NCI-H2196 treated with DMSO at 0.1 percent for 48 hours (cell line): ENCODE results near the gene DNAH2.

ENCODE experiments used
- DNase-seq: peaks from one replicate; lab custom pipeline; 2025; ENCODE audit not compliant: unreplicated experiment; lab: John Stamatoyannopoulos, UW

Gene DNAH2

DNA sequence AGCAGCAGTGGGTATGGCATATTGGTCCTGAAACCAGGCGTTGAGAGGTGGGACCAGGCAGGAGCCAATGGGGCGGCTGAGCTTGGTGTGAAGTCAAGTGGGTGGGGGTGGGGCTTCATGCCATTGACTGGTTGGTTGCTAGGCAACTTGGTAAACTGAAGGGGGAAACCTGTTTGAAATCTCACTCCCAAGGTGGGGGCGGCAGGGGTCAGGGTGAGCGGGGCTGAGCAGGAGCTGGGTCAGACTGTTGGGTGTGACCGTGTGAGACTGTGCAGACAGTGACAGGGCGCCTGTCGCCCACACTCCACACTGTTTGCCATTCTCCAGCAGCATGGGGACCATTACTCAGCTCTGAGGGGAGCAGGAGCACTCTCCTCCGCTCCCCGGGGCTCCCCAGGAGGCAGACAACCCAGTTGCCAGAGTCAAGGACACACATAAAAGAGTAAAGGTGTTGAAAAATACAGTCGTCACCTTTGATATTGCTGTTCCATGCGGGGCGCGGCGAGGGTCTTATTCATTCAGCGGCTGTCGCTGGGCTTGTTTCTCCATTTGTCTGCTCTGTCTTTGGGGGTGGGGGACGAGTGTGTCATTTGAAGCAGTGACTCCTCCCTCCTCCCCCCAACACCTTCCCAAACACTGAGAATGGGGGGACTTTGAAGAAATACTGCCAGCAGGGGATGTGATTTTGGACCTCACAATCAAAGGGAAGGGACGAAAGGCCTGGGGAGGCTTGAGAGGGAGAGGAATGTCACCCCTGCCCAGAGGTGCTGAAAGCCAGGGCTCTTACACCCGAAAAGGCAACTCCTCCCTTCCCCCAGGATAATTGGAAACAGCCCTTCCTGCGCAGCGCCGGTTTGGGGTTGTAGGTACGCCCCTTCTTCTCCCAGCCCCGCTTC, 13.7 kb upstream of the DNAH2 start:
- DNase-seq = peak; percentile 49

DNA sequence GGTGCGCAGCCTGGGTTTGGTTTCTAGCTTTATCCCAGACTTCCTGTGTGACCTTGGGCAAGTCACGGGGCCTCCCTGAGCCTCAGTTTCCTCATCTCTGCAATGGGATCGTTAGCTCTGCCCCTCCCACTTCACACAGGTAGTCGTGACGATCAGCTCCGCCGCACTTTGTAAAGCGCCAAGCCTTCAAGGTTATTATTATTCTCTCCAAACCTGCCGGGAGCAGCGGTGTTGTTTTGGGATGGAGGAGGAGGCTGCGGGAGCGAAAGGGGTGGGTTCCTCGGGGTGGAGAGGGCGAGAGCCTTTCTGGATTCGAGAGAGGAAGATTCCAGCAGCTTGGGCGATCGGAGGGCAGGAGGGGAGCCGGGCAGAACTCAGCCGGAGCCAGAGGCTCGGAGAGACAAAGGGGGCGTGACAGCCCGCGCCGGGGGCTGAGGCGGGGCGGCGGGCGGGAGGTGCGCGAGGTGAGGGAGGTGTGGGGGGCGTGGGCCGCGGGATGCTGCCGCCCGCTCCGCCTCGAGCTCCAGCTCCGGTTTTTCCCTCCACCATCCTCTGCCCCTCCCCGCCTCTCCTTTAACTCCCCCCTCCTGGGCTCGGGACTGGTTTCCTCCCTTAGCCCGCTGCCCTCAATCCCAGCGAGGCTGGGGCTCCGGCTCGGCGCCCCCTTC, 12.8 kb upstream of the DNAH2 start, which contains the start of gene EFNB3:
EFNB3 (plus strand) TSS at position 602 of the 668 bp plus-strand sequence. CDS start 397 bp downstream, outside the sequence.
- peak; percentile 8 for DNase-seq

DNA sequence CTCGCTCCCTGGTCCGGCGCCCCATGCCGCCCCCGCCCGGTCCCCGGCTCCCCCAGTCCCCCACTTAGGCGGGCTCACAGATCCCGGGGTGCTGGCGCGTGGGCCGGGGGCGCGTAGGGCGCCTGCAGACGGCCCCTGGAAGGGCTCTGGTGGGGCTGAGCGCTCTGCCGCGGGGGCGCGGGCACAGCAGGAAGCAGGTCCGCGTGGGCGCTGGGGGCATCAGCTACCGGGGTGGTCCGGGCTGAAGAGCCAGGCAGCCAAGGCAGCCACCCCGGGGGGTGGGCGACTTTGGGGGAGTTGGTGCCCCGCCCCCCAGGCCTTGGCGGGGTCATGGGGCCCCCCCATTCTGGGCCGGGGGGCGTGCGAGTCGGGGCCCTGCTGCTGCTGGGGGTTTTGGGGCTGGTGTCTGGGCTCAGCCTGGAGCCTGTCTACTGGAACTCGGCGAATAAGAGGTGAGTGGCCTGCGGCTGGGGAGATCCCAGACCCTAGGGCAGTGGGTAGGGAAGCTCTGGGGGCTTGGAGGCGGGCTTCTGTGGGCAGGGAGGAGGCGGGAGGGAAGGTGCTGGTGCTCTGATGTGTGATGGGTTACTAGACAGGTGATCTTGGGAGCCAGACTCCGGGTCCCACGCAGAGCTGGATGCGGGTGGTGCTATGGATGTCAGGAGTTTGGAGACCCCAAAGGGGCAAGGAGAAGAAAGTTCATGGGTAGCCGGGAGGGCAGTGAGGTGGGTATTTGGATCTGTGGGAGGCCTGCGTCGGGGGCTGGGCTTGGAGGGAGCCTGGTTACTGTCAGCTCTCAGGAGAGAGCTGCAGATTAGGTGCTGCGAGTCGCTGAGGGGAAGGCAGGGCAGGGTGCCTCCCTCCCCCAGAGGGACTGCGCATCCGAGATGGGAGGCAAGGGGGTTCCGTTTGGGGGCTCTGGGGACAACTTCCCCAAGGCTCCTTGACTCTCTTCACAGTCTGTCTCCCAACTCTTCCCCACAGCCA, 12.0 kb upstream of the DNAH2 start:
- DNase-seq = no peak

DNA sequence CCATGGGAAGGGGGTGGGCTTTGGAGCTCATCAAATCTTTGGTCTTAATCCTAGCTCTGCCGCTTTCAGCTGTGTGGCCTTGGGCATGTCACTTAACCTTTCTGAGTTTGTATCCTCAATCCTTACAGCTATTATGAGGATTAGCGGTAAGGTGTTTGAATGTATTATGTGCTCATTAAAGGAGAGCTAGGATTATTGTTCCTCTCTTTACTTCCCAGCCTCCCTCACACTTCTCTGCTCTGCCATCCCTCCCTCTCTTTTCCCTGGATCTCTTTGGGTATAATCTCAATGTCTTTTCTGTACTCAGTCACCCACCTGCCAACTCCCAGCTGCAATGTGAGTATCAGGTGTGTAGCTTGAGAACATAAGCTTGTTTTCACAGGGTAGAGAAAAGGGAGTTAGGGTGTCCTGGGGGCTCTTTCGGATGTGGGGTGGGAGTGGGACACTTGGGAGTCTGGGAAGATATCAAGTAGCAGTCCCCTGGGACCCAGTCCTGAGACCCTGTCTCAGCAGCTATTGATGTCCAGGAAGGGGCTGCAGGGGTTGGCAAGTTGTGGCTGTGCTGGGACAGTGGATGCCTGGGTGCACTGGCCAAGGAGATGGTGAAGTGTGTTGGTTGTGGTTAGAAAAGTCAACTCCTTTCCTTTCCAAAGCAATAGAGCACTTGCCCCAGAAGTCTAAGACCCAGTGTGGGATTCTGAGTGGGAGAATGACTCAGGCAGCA, 10.8 kb upstream of the DNAH2 start:
- no peak for DNase-seq

DNA sequence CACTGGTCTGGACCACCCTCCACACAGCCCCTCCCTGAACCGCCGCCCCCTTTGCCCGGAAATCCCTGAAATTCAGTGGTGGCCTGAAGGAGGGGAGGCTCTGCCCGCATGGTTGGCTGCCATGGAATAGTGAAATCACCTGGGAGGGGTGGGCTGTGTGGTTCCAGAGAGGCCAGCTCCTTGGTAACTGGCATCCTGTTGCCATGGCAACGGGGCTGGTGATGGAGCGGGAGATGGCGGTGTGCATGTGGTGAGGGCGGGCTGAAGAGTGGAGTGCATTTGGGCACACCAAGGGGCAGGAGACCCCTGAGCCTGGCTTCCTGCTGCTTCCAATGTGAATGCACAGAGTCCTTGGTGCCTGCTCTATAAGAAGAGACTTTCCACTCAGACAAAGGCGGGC, 10.1 kb upstream of the DNAH2 start:
- DNase-seq = no peak

DNA sequence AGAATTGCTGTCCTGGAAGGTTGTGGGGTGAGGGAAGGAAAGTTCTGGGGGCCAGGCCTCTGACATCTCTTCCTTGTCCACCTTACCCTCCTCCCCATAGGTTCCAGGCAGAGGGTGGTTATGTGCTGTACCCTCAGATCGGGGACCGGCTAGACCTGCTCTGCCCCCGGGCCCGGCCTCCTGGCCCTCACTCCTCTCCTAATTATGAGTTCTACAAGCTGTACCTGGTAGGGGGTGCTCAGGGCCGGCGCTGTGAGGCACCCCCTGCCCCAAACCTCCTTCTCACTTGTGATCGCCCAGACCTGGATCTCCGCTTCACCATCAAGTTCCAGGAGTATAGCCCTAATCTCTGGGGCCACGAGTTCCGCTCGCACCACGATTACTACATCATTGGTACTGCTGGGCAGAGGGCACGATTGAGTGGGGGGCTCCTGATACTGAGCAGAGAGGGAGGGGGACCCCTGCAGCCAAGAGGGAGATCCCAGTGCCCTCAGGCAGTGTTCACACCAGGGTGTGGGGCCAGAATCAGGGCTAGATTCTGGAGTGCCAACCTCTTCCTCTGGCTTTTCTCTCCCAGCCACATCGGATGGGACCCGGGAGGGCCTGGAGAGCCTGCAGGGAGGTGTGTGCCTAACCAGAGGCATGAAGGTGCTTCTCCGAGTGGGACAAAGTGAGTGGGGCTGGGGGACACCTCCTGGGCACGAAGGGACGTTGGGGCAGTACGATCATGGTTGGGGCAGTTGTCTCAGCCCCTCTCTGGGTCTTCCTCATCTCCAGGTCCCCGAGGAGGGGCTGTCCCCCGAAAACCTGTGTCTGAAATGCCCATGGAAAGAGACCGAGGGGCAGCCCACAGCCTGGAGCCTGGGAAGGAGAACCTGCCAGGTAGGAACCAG, 9.4 kb upstream of the DNAH2 start:
- DNase-seq = no peak

DNA sequence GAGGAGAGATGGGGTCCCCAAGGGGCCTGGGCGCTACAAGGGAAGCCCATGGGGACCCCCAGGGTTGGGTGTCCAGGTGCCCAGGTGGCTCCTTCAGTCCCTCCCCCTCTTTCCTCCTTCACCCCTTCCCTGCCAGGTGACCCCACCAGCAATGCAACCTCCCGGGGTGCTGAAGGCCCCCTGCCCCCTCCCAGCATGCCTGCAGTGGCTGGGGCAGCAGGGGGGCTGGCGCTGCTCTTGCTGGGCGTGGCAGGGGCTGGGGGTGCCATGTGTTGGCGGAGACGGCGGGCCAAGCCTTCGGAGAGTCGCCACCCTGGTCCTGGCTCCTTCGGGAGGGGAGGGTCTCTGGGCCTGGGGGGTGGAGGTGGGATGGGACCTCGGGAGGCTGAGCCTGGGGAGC, 8.5 kb upstream of the DNAH2 start:
- no peak for DNase-seq

DNA sequence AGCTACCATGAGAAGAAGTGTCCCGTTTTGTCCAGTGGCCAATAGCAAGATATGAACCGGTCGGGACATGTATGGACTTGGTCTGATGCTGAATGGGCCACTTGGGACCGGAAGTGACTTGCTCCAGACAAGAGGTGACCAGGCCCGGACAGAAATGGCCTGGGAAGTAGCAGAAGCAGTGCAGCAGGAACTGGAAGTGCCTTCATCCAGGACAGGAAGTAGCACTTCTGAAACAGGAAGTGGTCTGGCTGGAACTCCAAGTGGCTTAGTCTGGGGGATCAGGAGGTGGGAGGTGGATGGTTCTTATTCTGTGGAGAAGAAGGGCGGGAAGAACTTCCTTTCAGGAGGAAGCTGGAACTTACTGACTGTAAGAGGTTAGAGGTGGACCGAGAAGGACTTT, 7.2 kb upstream of the DNAH2 start:
- no peak for DNase-seq

DNA sequence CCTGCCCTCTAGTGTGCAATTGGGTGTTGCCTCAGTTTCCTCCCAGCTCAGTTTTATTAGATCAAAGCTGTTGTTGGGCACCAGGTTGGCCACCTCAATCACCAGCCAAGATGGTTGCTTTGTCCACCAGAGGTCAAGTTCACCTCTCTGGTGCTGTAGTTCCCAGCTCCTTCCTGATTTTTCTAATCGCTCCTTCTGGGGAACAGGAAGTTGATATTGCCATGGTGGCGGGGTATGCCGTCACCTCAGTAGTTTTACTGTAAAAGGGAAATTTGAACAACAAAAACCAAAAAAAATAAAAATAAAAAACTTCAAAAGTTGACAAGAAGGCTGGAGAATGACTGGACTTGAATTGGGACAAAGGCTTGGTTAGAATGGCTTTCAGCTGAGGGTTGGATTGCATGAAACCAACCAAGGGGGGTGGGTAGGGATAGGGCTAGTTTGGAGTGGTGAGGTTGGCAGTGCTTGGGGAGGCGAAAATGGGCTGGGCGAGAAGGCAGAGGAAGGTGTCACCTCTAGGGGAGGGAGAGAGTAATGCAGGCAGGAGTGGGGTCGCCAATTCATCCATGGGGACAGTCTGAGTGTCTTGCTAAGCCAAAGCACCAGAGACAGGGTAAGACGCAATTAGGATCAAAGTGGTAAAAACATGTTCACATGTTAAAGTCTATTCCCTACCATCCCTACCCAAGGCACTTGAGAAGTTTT, 6.3 kb upstream of the DNAH2 start:
- DNase-seq = no peak

DNA sequence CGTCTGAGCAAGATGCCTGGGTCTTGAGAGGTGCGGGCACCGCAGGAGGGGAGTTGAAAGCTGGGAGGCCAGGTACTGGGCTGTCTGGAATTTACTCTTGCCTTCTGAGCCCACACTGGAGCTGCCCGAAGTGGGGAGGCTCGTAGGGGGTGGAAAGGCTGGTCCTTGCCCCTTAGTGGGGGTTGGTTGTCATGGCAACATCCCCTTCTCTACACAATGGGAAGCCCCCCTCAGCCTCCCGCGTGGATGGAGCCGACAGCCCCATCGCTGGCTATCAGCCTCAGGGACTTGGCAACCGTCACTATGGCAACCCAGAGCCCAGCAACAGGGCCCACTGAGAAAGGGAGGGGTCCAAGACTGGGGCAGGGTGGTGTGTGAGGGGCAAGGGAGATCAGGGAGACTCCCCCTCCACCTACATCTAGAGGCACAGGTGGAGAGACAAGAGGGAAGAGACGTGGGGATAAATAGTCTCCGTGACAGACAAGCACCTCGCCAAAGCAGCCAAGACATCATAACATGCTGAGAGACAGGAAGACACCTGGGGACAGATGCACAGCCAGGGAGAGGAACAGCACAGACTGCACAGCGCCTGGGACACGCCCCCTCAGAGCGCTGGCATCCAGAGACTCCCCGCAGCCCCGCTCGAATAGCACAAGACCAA, 5.3 kb upstream of the DNAH2 start:
- DNase-seq = no peak

DNA sequence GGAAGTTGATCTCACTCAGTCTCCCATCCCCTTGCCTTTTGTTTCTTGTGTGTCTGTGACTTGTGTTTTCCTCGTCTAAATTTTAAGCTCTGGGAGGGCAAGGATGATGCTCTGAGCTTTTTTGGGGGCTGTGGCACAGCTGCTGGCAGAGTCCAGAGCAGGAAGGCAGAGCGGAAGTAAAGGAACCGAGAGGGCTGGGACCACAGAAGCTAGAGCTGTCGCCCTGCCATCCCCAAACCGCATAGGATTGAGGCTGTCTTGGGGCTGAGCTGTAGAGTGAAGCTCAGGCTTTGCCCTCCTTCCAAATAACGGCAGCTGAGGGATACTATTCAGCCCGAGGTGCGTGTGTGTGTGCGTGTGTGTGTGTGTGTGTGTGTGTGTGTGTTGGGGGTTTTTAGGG, 3.8 kb upstream of the DNAH2 start:
- no peak for DNase-seq

DNA sequence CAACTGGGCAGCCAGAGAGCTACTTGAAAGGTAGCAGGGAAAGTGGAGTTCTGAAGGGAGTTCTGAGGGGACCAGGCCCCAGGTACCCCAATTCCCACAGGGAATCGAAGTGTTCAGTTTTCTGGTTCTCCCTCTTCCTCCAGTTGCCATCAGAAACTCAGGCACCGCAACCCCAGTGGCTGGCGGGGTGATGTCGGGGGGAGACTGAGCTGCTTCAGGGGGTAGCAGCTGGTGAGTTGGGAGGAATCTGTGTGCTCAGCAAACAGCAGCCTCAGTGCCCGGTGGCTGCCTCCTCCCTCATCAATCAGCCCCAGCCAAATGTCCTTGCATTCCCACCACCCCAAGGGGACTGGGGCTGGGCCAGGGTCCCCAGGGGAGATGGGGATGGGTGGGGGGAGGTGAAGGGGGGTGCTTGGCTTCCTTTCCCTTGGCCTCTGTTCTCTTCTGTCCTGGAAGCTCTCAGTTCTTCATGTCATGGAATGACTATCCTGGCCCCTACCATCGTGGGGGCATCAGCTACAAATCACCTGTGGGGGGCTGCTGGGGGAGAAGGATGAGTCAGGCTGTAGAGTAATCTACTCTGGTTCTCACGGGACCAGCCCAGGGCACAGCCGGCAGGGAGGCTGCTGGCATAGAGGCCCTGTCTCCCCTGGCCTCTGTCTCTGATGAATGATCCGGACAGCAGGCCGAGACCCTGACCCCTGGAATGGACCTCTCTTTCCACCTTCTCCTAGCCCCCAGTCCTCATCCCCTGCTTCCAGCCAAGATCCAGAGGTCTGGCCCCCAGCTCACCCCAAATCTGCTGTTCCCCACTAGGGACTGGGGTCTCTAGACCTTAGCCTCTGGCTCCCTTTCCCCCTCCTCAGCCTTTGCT, 2.6 kb upstream of the DNAH2 start:
- DNase-seq = no peak

DNA sequence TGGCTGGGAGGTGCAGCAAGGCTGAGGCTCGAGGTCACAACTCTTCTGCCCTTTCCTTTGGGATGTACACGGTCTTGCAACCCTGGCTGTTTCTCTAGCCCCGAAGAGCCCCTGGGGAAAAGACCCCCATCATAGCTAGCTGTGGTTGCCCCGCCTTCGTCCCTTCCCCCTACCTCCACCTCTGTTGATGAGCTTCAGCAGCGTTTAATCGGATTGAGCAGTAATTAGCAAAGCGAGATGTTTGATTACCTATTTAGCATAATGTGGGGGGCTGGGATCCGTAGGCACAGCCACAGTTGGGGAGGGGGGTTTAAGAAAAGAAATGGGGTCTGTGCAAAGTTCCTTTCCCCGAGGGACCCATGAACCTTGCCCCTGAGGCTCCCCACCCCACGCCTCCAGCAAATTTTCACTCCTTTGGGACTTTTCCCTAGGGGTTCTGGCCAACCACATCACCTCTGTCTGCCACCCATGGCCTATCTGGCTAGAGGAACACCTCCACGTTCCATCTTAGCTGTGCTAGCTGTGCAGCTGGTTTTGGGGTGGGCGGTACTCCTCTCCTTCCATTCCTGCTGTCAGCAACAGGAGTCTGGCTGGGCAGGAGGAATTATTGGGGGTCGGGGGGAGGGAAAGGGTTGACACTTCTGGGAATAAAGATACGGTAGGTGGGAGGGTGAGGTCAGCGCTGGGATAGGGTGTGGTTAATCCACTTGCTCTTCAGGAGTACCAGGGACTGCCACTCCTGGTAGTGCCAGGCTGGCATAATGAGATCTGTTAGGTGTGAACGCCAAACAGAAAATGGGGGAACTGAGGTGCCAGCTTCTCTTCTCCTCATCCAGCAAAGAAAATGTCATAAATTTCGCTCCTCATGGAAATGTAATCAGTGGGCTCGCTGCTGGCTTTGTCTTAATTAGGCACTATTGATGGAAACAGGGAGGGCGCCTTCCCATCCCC, 1.3 kb upstream of the DNAH2 start:
- DNase-seq = no peak

DNA sequence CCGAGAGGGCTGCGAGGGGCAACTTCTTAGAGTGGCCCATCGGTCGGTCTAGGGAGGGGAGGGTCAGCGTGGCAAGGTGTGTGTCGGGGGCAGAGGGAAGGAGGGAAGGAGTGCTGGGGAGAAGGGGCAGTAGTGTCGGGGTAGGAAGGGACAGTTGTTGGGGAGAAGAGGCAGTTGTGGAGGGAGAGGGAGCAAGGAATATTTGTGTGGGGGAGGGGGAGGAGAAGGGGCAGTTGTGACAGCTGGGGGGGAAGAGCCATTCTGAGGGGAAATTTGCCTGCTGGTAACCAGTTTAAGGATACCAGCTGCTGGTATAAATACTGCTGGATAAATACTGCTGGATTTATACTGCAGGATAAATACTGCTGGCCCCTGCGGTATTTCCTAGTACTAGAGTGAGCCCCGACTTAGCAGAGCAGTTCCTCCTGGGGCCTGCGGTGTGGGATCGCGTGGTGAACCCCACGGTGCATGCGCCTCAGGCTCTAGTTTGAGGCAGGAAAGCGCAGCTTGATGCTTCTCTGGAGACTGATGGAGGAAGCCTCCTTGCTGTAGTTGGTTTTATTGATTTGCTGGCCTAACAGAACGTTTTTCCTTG, 309 bp downstream of the DNAH2 start:
- DNase-seq = no peak

DNA sequence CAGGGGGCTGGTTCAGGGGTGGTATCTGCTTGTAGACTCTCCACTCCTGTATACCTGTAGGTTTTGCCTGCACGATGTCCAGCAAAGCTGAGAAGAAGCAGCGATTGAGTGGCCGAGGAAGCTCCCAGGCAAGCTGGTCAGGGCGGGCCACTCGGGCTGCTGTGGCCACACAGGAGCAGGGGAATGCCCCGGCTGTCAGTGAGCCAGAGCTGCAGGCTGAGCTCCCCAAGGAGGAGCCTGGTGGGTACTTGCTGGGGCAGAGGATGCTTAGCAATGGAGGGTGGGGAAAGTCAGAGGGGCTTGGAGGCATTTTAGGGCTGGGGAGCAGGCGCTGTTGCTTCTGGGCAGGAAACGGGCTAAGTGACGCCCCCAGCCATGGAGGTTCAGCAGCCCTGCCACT, 2.1 kb downstream of the DNAH2 start:
- no peak for DNase-seq

DNA sequence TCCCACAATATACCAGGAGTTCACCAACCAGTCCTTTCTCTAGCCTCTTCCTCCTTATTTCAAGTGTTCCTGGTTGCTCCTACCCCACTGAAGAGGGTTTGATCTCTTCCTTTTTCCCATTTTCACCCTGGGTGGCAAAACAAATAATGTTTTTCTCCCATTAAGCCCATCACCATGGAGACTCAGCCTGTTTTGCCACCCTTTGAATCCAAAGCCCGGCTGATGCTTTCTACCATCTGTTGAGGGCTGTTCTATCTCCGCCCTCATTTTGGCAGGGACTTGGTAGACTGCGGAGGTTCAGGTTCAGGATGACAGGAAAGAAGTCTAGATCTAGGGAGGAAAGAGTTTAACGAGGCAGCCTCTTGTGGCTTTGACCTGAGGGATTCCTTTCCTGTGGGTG, 2.6 kb downstream of the DNAH2 start:
- no peak for DNase-seq
